Activated CD4-positive, alpha-beta memory T cell treated with anti-CD3 and anti-CD28 coated beads, Interleukin-2, amount 10 ng/mL, durations not matched to agents 7 days and 5 days (primary cell): ENCODE measurements around the gene POLE4. TPM values are rescaled to one million over a fixed set of nuclear protein-coding genes. Genes with fewer than 3 reads are reported as not detected.

Source experiments
- CTCF ChIA-PET: fragments of 350-600 bp; sonication (Branson Sonifier 250); formaldehyde crosslinking; loops from one replicate; lab custom pipeline; 2021; ENCODE audit warnings: antibody characterized with exemption, inconsistent platforms; lab: Charles Lee
- POLR2A ChIA-PET: fragments of 350-600 bp; sonication (Branson Sonifier 250); formaldehyde crosslinking; loops from one replicate; lab custom pipeline; 2021; ENCODE audit warnings: antibody characterized with exemption; lab: Charles Lee
- DNase-seq: peaks from one replicate; pipeline ENCODE4 v3.0.0-alpha.2; 2020
- H3K27ac Mint-ChIP-seq: one replicate; pipeline ENCODE4 v1.8.0; 2021; ENCODE audit warnings: mild to moderate bottlenecking, mixed read lengths
- H3K27me3 Mint-ChIP-seq: one replicate; pipeline ENCODE4 v1.8.0; 2021; ENCODE audit warnings: mixed read lengths
- H3K36me3 Mint-ChIP-seq: one replicate; pipeline ENCODE4 v1.8.0; 2021; ENCODE audit warnings: low read depth, mixed read lengths
- H3K4me1 Mint-ChIP-seq: one replicate; pipeline ENCODE4 v1.8.0; 2021; ENCODE audit warnings: mixed read lengths
- H3K4me3 Mint-ChIP-seq: one replicate; pipeline ENCODE4 v1.8.0; 2021; ENCODE audit warnings: mild to moderate bottlenecking, mixed read lengths
- H3K9me3 Mint-ChIP-seq: one replicate; pipeline ENCODE4 v1.8.0; 2021; ENCODE audit warnings: mixed read lengths
- total RNA-seq, 2 experiments: library from RNA; stranded (reverse); gene quantifications; one replicate each; pipeline ENCODE4 v1.2.3, GENCODE V29; 2021

POLE4 gene, protein sequence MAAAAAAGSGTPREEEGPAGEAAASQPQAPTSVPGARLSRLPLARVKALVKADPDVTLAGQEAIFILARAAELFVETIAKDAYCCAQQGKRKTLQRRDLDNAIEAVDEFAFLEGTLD
- total RNA-seq: 10 to 100 TPM; 39.9 to 49.4 TPM

- DNase-seq: peak; percentile 96
- ChIA-PET POLR2A (interaction anchor here (0.8 kb wide), 2 partner anchors 8 to 115 kb away, joined by 3 read pairs; no protein-coding TSS in a partner anchor), CTCF (interaction anchor here (0.7 to 0.9 kb wide), 2 partner anchors 40 to 476 kb away, joined by 3 to 4 read pairs; partner anchors contain the start of genes CCDC142 and TTC31)
- Mint-ChIP-seq H3K27ac (peak within 1 kb of the TSS; percentile 82), H3K4me1 (peaks cover 65% of the 10 kb centered on the region), H3K4me3 (peak within 1 kb of the TSS; percentile 78), H3K9me3 (no peaks in the 10 kb centered on the region), H3K36me3 (peaks cover 40% of the 10 kb centered on the region), H3K27me3 (no peaks in the 10 kb centered on the region)
These were observed at the start of gene POLE4 for GRCh38 chr2:74958274-74959105. Gene POLE4 (plus strand): TSS chr2:74958643. CDS start chr2:74958680, 37 bp downstream.

DNA sequence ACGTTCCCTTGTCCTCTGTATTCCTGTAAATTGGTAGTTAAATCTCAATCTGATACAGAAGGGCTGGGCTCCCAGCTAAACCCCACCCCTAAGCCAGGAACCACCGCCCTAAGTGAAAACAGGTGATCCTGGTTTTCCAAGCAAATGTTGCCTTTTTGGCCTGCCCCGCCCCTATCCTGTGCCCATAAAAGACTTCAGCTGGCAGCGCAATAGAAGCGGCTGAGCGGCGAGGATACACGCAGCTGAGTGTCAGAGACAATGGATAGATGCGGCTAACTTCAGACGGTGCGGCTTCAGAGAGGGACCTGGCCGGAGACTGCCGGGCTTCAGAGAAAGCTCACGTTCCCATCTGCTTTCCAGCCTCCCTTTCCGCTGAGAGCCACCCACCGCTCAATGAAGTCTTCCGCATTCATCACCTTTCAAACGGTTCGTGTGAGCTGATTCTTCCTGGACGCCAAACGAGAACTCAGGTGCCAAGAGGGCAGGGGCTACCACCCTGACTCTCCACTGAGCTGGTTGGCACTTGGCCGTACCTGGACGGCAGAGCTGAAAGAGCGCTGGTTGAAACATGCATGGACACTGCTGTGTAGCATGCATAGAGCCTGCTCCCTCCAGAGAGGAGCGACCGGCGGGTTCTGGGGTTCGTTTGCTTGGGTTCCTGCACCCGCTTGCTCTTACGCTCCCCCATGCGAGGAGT lies 49.5 kb upstream of the POLE4 start:
- no peaks in the 10 kb centered on the region for H3K36me3 Mint-ChIP-seq
- H3K27ac Mint-ChIP-seq: no peak overlapping the region
- no peak overlapping the region for H3K4me3 Mint-ChIP-seq
- H3K9me3 Mint-ChIP-seq: no peaks in the 10 kb centered on the region
- CTCF ChIA-PET: no interaction called here
- DNase-seq: no peak
- H3K27me3 Mint-ChIP-seq: peaks cover 39% of the 10 kb centered on the region
- H3K4me1 Mint-ChIP-seq: peaks cover 3% of the 10 kb centered on the region
- POLR2A ChIA-PET: no interaction called here

DNA sequence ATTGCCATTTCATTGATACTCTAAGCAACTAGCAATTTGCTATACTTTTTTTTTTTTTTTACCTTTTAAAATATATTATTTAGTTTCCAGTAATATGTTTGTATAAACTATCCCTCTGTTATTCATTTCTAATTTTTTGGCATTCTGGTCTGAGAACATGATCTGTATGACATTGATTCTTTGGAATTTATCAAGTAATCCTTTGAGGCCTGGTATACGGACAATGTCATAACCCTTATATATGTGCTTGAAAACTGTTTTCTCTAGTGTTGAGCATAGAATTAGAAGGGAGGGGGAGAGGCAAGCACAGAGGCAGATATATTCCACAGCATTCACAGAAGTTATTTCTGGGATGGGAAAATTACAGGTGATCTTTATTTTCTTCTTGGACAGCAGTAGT lies 48.2 kb upstream of the POLE4 start:
- no peak for DNase-seq
- Mint-ChIP-seq H3K4me1 (peaks cover 9% of the 10 kb centered on the region), H3K9me3 (no peaks in the 10 kb centered on the region), H3K4me3 (no peak overlapping the region), H3K27me3 (peaks cover 49% of the 10 kb centered on the region), H3K27ac (no peak overlapping the region), H3K36me3 (no peaks in the 10 kb centered on the region)
- CTCF ChIA-PET: no interaction called here
- POLR2A ChIA-PET: no interaction called here

DNA sequence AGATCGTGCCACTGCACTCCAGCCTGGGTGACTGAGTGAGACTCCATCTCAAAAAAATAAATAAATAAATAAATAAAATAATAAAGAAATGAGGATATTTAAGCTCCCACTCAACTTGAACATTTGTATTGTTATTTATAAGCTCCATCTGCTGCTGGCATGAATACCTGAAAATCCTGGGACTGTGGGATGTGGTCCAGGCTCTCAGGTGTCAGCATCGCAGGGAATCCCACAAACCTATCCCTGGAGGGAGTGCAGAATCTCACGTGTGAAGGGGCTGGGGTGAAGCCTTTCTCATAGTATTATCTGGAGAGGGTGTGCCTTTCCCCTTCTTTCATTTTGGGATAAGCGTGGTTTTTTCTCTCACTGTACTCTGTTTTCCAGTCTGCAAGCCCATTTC lies 47.4 kb upstream of the POLE4 start:
- ChIA-PET POLR2A (no interaction called here), CTCF (no interaction called here)
- Mint-ChIP-seq H3K4me3 (no peak overlapping the region), H3K36me3 (no peaks in the 10 kb centered on the region), H3K9me3 (no peaks in the 10 kb centered on the region), H3K27me3 (peaks cover 50% of the 10 kb centered on the region), H3K4me1 (peaks cover 17% of the 10 kb centered on the region), H3K27ac (no peak overlapping the region)
- DNase-seq: no peak

DNA sequence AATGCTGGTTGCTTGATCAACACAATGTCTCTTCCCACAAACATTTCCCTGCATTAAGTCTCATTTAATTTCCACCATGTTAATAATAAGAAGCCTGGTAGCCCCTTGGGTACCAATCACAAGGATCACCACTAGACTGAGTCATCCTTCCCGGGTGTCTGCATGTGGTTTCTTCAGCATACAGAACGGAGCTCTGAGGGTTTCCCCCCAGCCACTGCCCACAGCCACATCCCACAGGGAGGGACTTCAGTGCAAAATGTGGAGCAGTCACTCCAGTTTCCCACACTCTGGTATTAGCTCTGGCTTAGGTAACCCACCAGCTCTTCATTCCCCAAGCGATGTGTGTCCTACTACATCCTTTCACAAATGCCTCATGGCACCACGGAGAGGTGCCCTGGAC lies 42.7 kb upstream of the POLE4 start:
- peak; percentile 74 for DNase-seq
- peaks cover 23% of the 10 kb centered on the region for H3K4me1 Mint-ChIP-seq
- no peaks in the 10 kb centered on the region for H3K9me3 Mint-ChIP-seq
- CTCF ChIA-PET: interaction anchor here (0.6 kb wide), 1 partner anchor 8 kb away, joined by 3 read pairs; no protein-coding TSS in a partner anchor
- H3K4me3 Mint-ChIP-seq: no peak overlapping the region
- POLR2A ChIA-PET: no interaction called here
- peaks cover 48% of the 10 kb centered on the region for H3K27me3 Mint-ChIP-seq
- H3K36me3 Mint-ChIP-seq: no peaks in the 10 kb centered on the region
- no peak overlapping the region for H3K27ac Mint-ChIP-seq

DNA sequence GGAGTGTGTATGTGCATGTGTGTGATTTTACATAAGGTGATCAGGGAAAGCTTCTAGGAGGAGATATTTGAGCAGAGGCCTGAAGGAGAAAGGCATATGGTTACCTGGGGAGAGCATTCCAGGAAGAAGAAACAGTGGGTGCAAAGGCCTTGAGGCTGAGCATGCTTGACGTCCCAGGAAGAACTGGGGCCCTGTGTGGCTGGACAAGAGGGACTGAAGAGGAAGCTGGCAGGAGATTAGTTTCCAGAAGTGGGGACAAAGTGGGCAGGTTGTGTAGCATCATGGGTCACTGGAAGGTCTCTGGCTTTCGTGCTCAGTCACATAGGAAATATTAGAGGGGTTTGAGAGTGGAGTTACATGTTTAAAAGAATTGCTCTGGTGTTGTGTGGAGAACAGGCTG lies 42.0 kb upstream of the POLE4 start:
- H3K27ac Mint-ChIP-seq: no peak overlapping the region
- ChIA-PET POLR2A (no interaction called here), CTCF (interaction anchor here (0.8 to 0.9 kb wide), 2 partner anchors 17 to 148 kb away, joined by 3 read pairs; no protein-coding TSS in a partner anchor)
- H3K27me3 Mint-ChIP-seq: peaks cover 50% of the 10 kb centered on the region
- H3K4me3 Mint-ChIP-seq: no peak overlapping the region
- H3K36me3 Mint-ChIP-seq: no peaks in the 10 kb centered on the region
- H3K9me3 Mint-ChIP-seq: no peaks in the 10 kb centered on the region
- DNase-seq: no peak
- peaks cover 23% of the 10 kb centered on the region for H3K4me1 Mint-ChIP-seq

GRCh38 chr2:74917702-74918619 lies 40.5 kb upstream of the POLE4 start:
- H3K27me3 Mint-ChIP-seq: peaks cover 43% of the 10 kb centered on the region
- CTCF ChIA-PET: interaction anchor here (1.3 to 1.8 kb wide), 5 partner anchors 12 to 77 kb away, joined by 3 to 4 read pairs (median 4); no protein-coding TSS in a partner anchor

DNA sequence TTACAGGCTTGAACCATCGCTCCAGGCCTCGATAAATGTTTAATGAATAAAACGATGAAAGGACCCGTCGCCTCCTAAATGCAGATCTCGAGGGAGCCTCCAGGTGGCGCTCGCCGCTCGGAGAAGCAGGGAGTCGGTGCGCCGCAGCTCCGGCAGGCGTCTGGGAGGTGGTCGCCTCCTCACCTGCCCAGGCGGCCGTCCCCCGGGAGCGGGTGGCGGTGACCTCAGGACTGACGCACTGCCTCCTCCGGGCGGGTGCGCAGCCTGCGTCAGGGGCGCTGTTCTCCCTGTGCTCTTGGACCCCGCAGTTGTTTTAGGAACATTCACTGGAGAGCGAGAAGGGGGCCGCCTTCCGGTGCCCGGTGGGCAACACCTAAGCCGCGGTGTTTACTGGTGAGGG lies 38.6 kb upstream of the POLE4 start:
- peaks cover 19% of the 10 kb centered on the region for H3K4me1 Mint-ChIP-seq
- H3K27ac Mint-ChIP-seq: no peak overlapping the region
- ChIA-PET POLR2A (interaction anchor here (1.0 kb wide), 1 partner anchor 84 kb away, joined by 3 read pairs; no protein-coding TSS in a partner anchor), CTCF (interaction anchor here (0.6 to 2.3 kb wide), 10 partner anchors 10 to 689 kb away, joined by 3 to 12 read pairs (median 4); no protein-coding TSS in a partner anchor)
- H3K36me3 Mint-ChIP-seq: no peaks in the 10 kb centered on the region
- H3K27me3 Mint-ChIP-seq: peaks cover 29% of the 10 kb centered on the region
- no peak overlapping the region for H3K4me3 Mint-ChIP-seq
- no peaks in the 10 kb centered on the region for H3K9me3 Mint-ChIP-seq
- peak; percentile 71 for DNase-seq

More at GRCh38 chr2:74917702-74918619, 40.5 kb upstream of the POLE4 start:
- POLR2A ChIA-PET: no interaction called here
- no peaks in the 10 kb centered on the region for H3K9me3 Mint-ChIP-seq
- H3K27ac Mint-ChIP-seq: no peak overlapping the region
- no peak for DNase-seq
- peaks cover 23% of the 10 kb centered on the region for H3K4me1 Mint-ChIP-seq
- no peak overlapping the region for H3K4me3 Mint-ChIP-seq
- H3K36me3 Mint-ChIP-seq: no peaks in the 10 kb centered on the region

GRCh38 chr2:74921236-74921736 lies 37.2 kb upstream of the POLE4 start:
- DNase-seq: no peak
- ChIA-PET POLR2A (no interaction called here), CTCF (interaction anchor here (1.2 to 1.7 kb wide), 2 partner anchors 64 to 278 kb away, joined by 3 to 4 read pairs; partner anchors contain the start of gene TACR1)
- Mint-ChIP-seq H3K4me1 (peaks cover 7% of the 10 kb centered on the region), H3K27ac (no peak overlapping the region), H3K9me3 (no peaks in the 10 kb centered on the region), H3K36me3 (no peaks in the 10 kb centered on the region), H3K4me3 (no peak overlapping the region), H3K27me3 (peaks cover 25% of the 10 kb centered on the region)

DNA sequence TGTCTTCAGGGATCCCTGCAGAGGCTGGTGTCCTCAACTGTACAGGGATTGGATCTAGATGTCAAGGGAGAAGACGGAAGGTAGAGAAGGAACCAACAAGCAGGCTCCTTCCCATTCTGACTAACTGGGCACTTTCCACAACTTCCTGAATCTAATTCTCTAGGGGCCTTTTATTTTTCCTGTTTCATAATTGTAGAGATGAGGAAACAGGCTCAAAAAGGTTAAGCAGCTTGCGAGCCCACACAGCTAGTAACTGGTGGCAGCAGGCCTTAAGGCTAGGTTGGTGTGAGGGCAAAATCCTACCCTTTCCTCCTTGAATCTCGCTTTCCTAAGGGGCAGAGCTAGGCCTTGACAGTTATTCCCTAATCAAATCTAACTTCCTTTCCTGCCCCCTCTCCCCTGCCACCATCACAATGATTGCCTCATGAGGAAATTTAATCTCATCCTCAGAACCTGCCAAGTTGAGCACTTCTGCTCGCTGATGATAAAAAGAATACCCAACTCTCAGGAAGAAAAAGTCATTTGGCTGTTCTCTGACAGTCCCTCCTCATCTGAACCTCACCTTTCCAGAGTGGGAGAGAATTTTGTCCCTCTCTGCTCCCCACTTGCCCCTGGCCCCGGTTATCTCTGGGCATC lies 35.7 kb upstream of the POLE4 start:
- Mint-ChIP-seq H3K9me3 (no peaks in the 10 kb centered on the region), H3K4me1 (peaks cover 8% of the 10 kb centered on the region), H3K27ac (no peak overlapping the region), H3K4me3 (no peak overlapping the region), H3K27me3 (peaks cover 17% of the 10 kb centered on the region), H3K36me3 (no peaks in the 10 kb centered on the region)
- no peak for DNase-seq
- ChIA-PET POLR2A (no interaction called here), CTCF (no interaction called here)

DNA sequence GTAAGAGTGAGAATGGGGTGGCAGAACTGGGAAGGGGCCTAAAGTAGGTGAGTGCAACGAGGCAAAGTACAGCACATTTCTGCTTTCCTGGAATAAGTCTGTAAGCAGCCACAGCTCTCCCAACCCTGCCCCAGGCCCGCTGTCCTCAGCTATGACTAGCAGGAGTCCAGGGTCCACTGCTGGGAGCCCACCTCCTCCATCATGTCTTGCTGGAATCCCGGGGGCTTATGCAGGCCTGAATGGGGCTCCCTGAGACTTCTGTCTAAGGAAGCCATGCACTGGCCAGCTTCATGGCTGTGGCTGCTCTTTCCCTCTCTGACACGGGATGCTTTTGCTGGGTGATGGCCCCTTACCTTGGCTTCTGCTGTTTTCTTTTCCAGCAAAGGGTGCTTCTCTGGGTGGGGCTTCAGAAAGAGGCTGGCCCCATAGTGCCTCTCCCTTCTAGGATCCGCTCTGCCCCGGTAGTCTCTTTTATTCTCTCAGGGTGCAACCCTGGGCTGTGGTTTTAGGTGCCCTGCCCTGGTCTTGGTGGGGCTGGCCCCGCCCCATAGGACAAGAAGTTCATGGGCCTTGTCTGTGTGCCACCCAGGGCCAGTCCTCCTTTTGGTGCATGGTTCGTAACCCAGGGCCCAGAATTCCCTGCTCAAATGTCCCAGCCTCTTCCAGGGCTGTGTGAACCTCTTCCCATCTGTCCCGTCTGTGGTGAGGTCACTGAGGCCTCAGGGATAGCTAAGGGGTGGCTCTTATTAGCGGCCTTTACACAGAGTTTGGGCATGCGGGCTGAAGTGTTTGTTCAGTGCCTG lies 33.8 kb upstream of the POLE4 start:
- POLR2A ChIA-PET: no interaction called here
- H3K4me3 Mint-ChIP-seq: no peak overlapping the region
- H3K27me3 Mint-ChIP-seq: peaks cover 3% of the 10 kb centered on the region
- H3K36me3 Mint-ChIP-seq: peaks cover 8% of the 10 kb centered on the region
- CTCF ChIA-PET: no interaction called here
- no peaks in the 10 kb centered on the region for H3K9me3 Mint-ChIP-seq
- H3K27ac Mint-ChIP-seq: no peak overlapping the region
- peaks cover 10% of the 10 kb centered on the region for H3K4me1 Mint-ChIP-seq
- no peak for DNase-seq
